Ramos (cell line): ENCODE data around the gene EGLN1.
"Not testable (repeated sequence)": the region's sequence is repeated elsewhere in the genome, so short reads cannot be mapped to it uniquely, and the experiment has no call there.

Experiments used
- in situ Hi-C: fragments of 300-500 bp; cut with MboI; formaldehyde crosslinking; loops from one replicate; pipeline ENCODE4 v1.14.3; 2022; ENCODE audit warnings: low sequenced_read_pairs; ENCODE audit not compliant: unreplicated experiment

The EGLN1 gene

GRCh38 chr1:231421971-231422797 is at the start of gene EGLN1:
Gene EGLN1 (minus strand): TSS chr1:231422287. CDS start chr1:231421888, 399 bp downstream.
- in situ Hi-C loops, result no loop called here

GRCh38 chr1:231471500-231471899 is 49.4 kb upstream of the EGLN1 start:
- in situ Hi-C loops, result not testable (repeated sequence)

- in situ Hi-C loops, result not testable (repeated sequence)
These were observed 48.9 kb upstream of the EGLN1 start for GRCh38 chr1:231471027-231471426.

- in situ Hi-C loops, result no loop called here
These were observed 45.9 kb upstream of the EGLN1 start for GRCh38 chr1:231467986-231468385.

- in situ Hi-C loops, result no loop called here
These were observed 43.0 kb upstream of the EGLN1 start for GRCh38 chr1:231465051-231465450.

GRCh38 chr1:231463541-231463940 is 41.5 kb upstream of the EGLN1 start:
- in situ Hi-C loops, result no loop called here

- in situ Hi-C loops, result no loop called here
These were observed 38.5 kb upstream of the EGLN1 start for GRCh38 chr1:231460614-231461013.

GRCh38 chr1:231459438-231459837 is 37.4 kb upstream of the EGLN1 start:
- in situ Hi-C loops, result not testable (repeated sequence)

GRCh38 chr1:231457956-231458355 is 35.9 kb upstream of the EGLN1 start:
- in situ Hi-C loops, result not testable (repeated sequence)

- in situ Hi-C loops, result not testable (repeated sequence)
These were observed 32.0 kb upstream of the EGLN1 start for GRCh38 chr1:231454133-231454532.

GRCh38 chr1:231446138-231446537 is 24.1 kb upstream of the EGLN1 start:
- in situ Hi-C loops, result no loop called here

- in situ Hi-C loops, result no loop called here
These were observed 22.0 kb upstream of the EGLN1 start for GRCh38 chr1:231444059-231444458.

GRCh38 chr1:231443363-231443762 is 21.3 kb upstream of the EGLN1 start:
- in situ Hi-C loops, result no loop called here

GRCh38 chr1:231442735-231443134 is 20.6 kb upstream of the EGLN1 start:
- in situ Hi-C loops, result no loop called here

GRCh38 chr1:231432996-231433395 is 10.9 kb upstream of the EGLN1 start:
- in situ Hi-C loops, result no loop called here

GRCh38 chr1:231431665-231432415 is 9.8 kb upstream of the EGLN1 start:
- in situ Hi-C loops, result no loop called here

GRCh38 chr1:231430678-231431352 is 8.7 kb upstream of the EGLN1 start:
- in situ Hi-C loops, result not testable (repeated sequence)

GRCh38 chr1:231428377-231428776 is 6.3 kb upstream of the EGLN1 start:
- in situ Hi-C loops, result no loop called here

GRCh38 chr1:231424950-231425805 is 3.1 kb upstream of the EGLN1 start:
- in situ Hi-C loops, result no loop called here

- in situ Hi-C loops, result no loop called here
These were observed 1.6 kb upstream of the EGLN1 start for GRCh38 chr1:231423648-231424047.
